OCI-LY7 (cell line): ENCODE measurements around the gene PRKRIP1. TPM values are rescaled to one million over a fixed set of nuclear protein-coding genes. Genes with fewer than 3 reads are reported as not detected.
"Not testable (repeated sequence)": the region's sequence is repeated elsewhere in the genome, so short reads cannot be mapped to it uniquely, and the experiment has no call there.

Experiments used
- BruUV-seq: library from RNA; stranded (reverse); fragments of 400-500 nt; replicated peaks from 2 replicates; lab custom pipeline; 2021; lab: Mats Ljungman, UMichigan
- CTCF ChIA-PET: fragments of 300-600 bp; sonication (Branson Sonifier 250); formaldehyde crosslinking; loops from one replicate; lab custom pipeline; 2022; ENCODE audit warnings: antibody characterized with exemption; ENCODE audit not compliant: unreplicated experiment; lab: Charles Lee
- POLR2A ChIA-PET: fragments of 300-600 bp; sonication (Branson Sonifier 250); formaldehyde crosslinking; loops from one replicate; lab custom pipeline; 2022; ENCODE audit warnings: antibody characterized with exemption; lab: Charles Lee
- DNase-seq: peaks from one replicate; pipeline ENCODE4 v3.0.0-alpha.2; 2015; ENCODE audit warnings: low spot score
- H2AFZ ChIP-seq: fragments of 200-600 bp; sonication (generic), shearing (Covaris generic); 2 replicates; pipeline ENCODE4 v1.6.1; 2014; ENCODE audit warnings: mild to moderate bottlenecking, antibody characterized with exemption, low read length, moderate library complexity
- H3K27ac ChIP-seq: fragments of 200-600 bp; sonication (generic); 2 replicates; pipeline ENCODE4 v1.5.1; 2014; ENCODE audit warnings: mixed run types, low read depth, mild to moderate bottlenecking, moderate library complexity, low read length, inconsistent platforms; ENCODE audit not compliant: poor library complexity, severe bottlenecking
- H3K36me3 ChIP-seq: fragments of 200-600 bp; sonication (generic); 2 replicates; pipeline ENCODE4 v1.6.1; 2014; ENCODE audit warnings: mild to moderate bottlenecking, antibody characterized with exemption, low read length, moderate library complexity, mixed read lengths; ENCODE audit not compliant: insufficient read depth
- H3K4me1 ChIP-seq: fragments of 200-600 bp; sonication (generic); 2 replicates; pipeline ENCODE4 v1.5.1; 2014; ENCODE audit warnings: mild to moderate bottlenecking, low read length; ENCODE audit not compliant: insufficient read depth, poor library complexity, severe bottlenecking
- H3K4me2 ChIP-seq: fragments of 200-600 bp; sonication (generic); 2 replicates; pipeline ENCODE4 v1.6.1; 2014; ENCODE audit warnings: mild to moderate bottlenecking, low read length
- H3K4me3 ChIP-seq: fragments of 200-600 bp; sonication (generic); 2 replicates; pipeline ENCODE4 v1.5.1; 2014; ENCODE audit warnings: mild to moderate bottlenecking, low read depth, low read length; ENCODE audit not compliant: poor library complexity, severe bottlenecking
- H3K79me2 ChIP-seq: fragments of 200-600 bp; sonication (generic); 2 replicates; pipeline ENCODE4 v1.6.1; 2016; ENCODE audit warnings: low read depth, mild to moderate bottlenecking, low read length, moderate library complexity, mixed read lengths; ENCODE audit not compliant: insufficient read depth
- H3K9me2 ChIP-seq: fragments of 200-600 bp; sonication (generic); 2 replicates; pipeline ENCODE4 v1.6.1; 2016; ENCODE audit warnings: mild to moderate bottlenecking, low read length, mixed read lengths; ENCODE audit not compliant: insufficient read depth
- H3K9me3 ChIP-seq: fragments of 200-600 bp; sonication (generic); 2 replicates; pipeline ENCODE4 v1.6.1; 2014; ENCODE audit warnings: mild to moderate bottlenecking, mixed run types, low read length, mixed read lengths
- H4K20me1 ChIP-seq: fragments of 200-600 bp; sonication (generic); 2 replicates; pipeline ENCODE4 v1.6.1; 2014; ENCODE audit warnings: mild to moderate bottlenecking, antibody characterized with exemption, low read length, moderate library complexity, mixed read lengths; ENCODE audit not compliant: insufficient read depth
- CTCF ChIP-seq: fragments of 200-600 bp; sonication (generic); conservative IDR thresholded peaks from 2 replicates; pipeline ENCODE4 v1.5.1; 2014; ENCODE audit warnings: mild to moderate bottlenecking, antibody characterized with exemption, low read length, moderate library complexity, mixed read lengths
- EZH2phosphoT487 ChIP-seq: fragments of 200-600 bp; sonication (generic); IDR thresholded peaks from 2 replicates; pipeline ENCODE4 v1.6.1; 2018; ENCODE audit warnings: low read depth, borderline replicate concordance, mild to moderate bottlenecking, mixed run types, antibody characterized with exemption, low read length, moderate library complexity, mixed read lengths
- intact Hi-C: fragments of 100-400 bp; cut with micrococcal nuclease; formaldehyde crosslinking; loops from one replicate; pipeline ENCODE4 v1.10.0; 2022; ENCODE audit not compliant: unreplicated experiment
- microRNA-seq: library from miRNA; unstranded; fragments of <30 nt; microRNA quantifications from one replicate; pipeline ENCODE4 v1.2.0, GENCODE V29; 2022; ENCODE audit warnings: borderline replicate concordance
- small RNA-seq: library from RNA; depleted of rRNA; stranded (forward); fragments of <200 nt; gene quantifications from one replicate; pipeline ENCODE3, GENCODE V24; 2014
- total RNA-seq, 2 experiments: library from RNA; depleted of rRNA in 1 of 2; stranded (reverse); fragments of >200 nt in 1 of 2; shearing (Covaris generic) in 1 of 2; gene quantifications; 2 replicates each; pipeline ENCODE4 v1.2.3, GENCODE V29; 2014 to 2022

Gene PRKRIP1
- total RNA-seq, 2 experiments from 2014 or later, result 47.1 to 48.2 TPM

- Histone ChIP-seq H4K20me1 (no peaks in the 10 kb centered on the region), H3K27ac (no peak overlapping the region), H3K4me2 (no peak overlapping the region), H3K4me1 (no peaks in the 10 kb centered on the region), H2AFZ (no peak overlapping the region), H3K36me3 (peaks cover 46% of the 10 kb centered on the region), H3K79me2 (no peaks in the 10 kb centered on the region), H3K9me2 (no peaks in the 10 kb centered on the region), H3K4me3 (no peak overlapping the region), H3K9me3 (no peaks in the 10 kb centered on the region)
- ChIA-PET CTCF (no interaction called here), POLR2A (no interaction called here)
- intact Hi-C loops, result no loop called here
- no peak for TF ChIP-seq EZH2phosphoT487
- TF ChIP-seq CTCF, result no peak
- no TSS peak for BruUV-seq
- no peak for DNase-seq
Measured at GRCh38 chr7:102473271-102473991, 77.3 kb downstream of the PRKRIP1 start.

DNA sequence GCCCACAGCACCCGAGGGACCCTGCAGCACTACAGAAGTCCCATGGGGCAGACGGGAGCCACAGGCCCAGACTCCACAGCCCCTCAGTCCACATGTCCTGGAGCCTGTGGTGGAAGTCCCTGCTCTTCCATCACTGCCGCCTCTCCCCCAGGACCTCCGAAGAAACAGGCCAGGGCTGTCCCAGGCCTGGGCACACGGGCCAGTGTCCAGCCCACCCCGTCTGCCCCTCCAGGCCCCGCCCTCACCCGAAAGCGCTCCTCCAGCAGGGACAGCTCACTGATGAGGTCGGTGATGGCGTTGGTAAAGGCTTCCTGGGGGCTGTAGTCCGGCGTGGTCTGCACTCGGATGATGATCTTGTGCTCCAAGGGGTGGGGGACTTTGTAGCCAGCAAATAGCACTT lies 78.0 kb downstream of the PRKRIP1 start:
- H4K20me1 ChIP-seq, H3K4me2 ChIP-seq, H2AFZ ChIP-seq, BruUV-seq, H3K4me1 ChIP-seq, CTCF ChIA-PET, H3K9me3 ChIP-seq, intact Hi-C loops, H3K79me2 ChIP-seq, H3K4me3 ChIP-seq, H3K27ac ChIP-seq, H3K9me2 ChIP-seq, POLR2A ChIA-PET, DNase-seq: not testable (repeated sequence)
- H3K36me3 ChIP-seq, result peaks cover 43% of the 10 kb centered on the region

DNA sequence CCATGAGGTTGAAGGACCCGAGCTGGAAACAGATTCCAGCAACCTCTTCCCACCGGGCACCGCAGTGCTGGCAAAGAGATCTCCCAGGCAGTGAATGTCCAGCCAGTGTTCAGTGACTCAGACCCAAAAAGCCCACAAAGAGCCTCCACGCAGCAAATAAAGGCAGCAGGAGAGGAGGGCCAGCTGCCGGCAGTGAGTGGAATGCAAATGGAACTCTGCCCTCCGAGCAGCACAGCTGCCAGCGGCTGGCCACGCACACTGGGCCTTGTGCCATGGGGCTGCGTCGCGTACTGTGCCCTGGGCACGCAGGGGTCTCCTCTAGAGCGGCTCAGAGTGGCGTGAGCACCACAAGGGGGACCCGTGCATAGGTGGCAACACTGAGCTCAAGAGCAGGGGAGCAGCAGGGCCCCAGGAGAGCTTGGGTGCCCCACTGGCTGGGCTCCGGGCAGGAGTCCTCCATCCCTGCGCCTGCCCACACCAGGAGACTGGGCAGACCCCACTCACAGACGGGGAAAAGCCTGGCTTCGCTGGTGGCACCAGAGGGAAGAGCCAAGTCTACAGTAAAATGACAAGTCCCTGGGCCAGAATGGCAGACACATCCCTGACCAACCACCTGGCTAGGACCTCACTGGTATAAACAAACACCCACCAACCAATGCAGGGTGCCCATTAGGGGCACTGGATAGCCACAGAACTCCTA lies 78.7 kb downstream of the PRKRIP1 start:
- DNase-seq, H3K9me2 ChIP-seq, H3K9me3 ChIP-seq, intact Hi-C loops, CTCF ChIA-PET, BruUV-seq, POLR2A ChIA-PET, H3K27ac ChIP-seq, H3K4me1 ChIP-seq, H3K79me2 ChIP-seq, H4K20me1 ChIP-seq, H3K4me2 ChIP-seq, H3K4me3 ChIP-seq, H2AFZ ChIP-seq: not testable (repeated sequence)
- peaks cover 36% of the 10 kb centered on the region for H3K36me3 ChIP-seq

Small RNA genes within 50 kb of the gene (microRNA-seq; reads per million reads assigned to microRNA genes)
- gene MIR4467 (4.5 reads per million), gene MIR5090 (28.8 reads per million, percentile 35 among the genes with 10 or more reads in this experiment), gene MIR548O (not detected)

Small RNA genes within 50 kb of the gene (small RNA-seq; reads per million reads assigned to genes)
- gene AC091390.4, result not detected
- gene MIR548O, result not detected

Other genes starting within 250 kb of the PRKRIP1 start
- gene SH2B2, start 109.5 kb upstream of the PRKRIP1 start, total RNA-seq (2014; rRNA removed; shearing (Covaris generic)), result 27.3 and 42.0 TPM in 2 replicates
- gene SH2B2, start 109.5 kb upstream of the PRKRIP1 start, total RNA-seq (2022), result 109 and 131 TPM in 2 replicates
- gene SPDYE6, start 39.9 kb upstream of the PRKRIP1 start, total RNA-seq (2014; rRNA removed; shearing (Covaris generic)), result not detected in 2 replicates
- gene SPDYE6, start 39.9 kb upstream of the PRKRIP1 start, total RNA-seq (2022), result not detected in 2 replicates
- gene ORAI2, start 37.2 kb downstream of the PRKRIP1 start, total RNA-seq (2014; rRNA removed; shearing (Covaris generic)), result 130 and 149 TPM in 2 replicates
- gene ORAI2, start 37.2 kb downstream of the PRKRIP1 start, total RNA-seq (2022), result 230 and 263 TPM in 2 replicates
- gene ALKBH4, start 68.5 kb downstream of the PRKRIP1 start, total RNA-seq (2014; rRNA removed; shearing (Covaris generic)), result 17.5 and 23.6 TPM in 2 replicates
- gene ALKBH4, start 68.5 kb downstream of the PRKRIP1 start, total RNA-seq (2022), result 12.1 and 13.3 TPM in 2 replicates
- 63.1 and 68.2 TPM in 2 replicates for gene LRWD1, start 68.6 kb downstream of the PRKRIP1 start, total RNA-seq (2014; rRNA removed; shearing (Covaris generic))
- gene LRWD1, start 68.6 kb downstream of the PRKRIP1 start, total RNA-seq (2022), result 37.7 and 39.1 TPM in 2 replicates
- 58.1 and 62.4 TPM in 2 replicates for gene POLR2J, start 82.6 kb downstream of the PRKRIP1 start, total RNA-seq (2014; rRNA removed; shearing (Covaris generic))
- gene POLR2J, start 82.6 kb downstream of the PRKRIP1 start, total RNA-seq (2022), result 62.9 and 68.6 TPM in 2 replicates
- 7.2 and 8.2 TPM in 2 replicates for gene RASA4B, start 121.4 kb downstream of the PRKRIP1 start, total RNA-seq (2014; rRNA removed; shearing (Covaris generic))
- 12.8 and 18.1 TPM in 2 replicates for gene RASA4B, start 121.4 kb downstream of the PRKRIP1 start, total RNA-seq (2022)
- gene UPK3BL2, start 147.3 kb downstream of the PRKRIP1 start, total RNA-seq (2014; rRNA removed; shearing (Covaris generic)), result 5.4 and 10.2 TPM in 2 replicates
- gene UPK3BL2, start 147.3 kb downstream of the PRKRIP1 start, total RNA-seq (2022), result 19.5 and 22.2 TPM in 2 replicates
- not detected in 2 replicates for gene SPDYE2, start 154.9 kb downstream of the PRKRIP1 start, total RNA-seq (2014; rRNA removed; shearing (Covaris generic))
- gene SPDYE2, start 154.9 kb downstream of the PRKRIP1 start, total RNA-seq (2022), result not detected in 2 replicates
- 12.4 and 30.4 TPM in 2 replicates for gene POLR2J3, start 176.2 kb downstream of the PRKRIP1 start, total RNA-seq (2014; rRNA removed; shearing (Covaris generic))
- gene POLR2J3, start 176.2 kb downstream of the PRKRIP1 start, total RNA-seq (2022), result 62.8 and 63.7 TPM in 2 replicates
- gene RASA4, start 220.4 kb downstream of the PRKRIP1 start, total RNA-seq (2014; rRNA removed; shearing (Covaris generic)), result 20.3 and 25.9 TPM in 2 replicates
- 52.4 and 64.6 TPM in 2 replicates for gene RASA4, start 220.4 kb downstream of the PRKRIP1 start, total RNA-seq (2022)
- 13.3 and 22.6 TPM in 2 replicates for gene UPK3BL1, start 246.4 kb downstream of the PRKRIP1 start, total RNA-seq (2014; rRNA removed; shearing (Covaris generic))
- 22.5 and 26.6 TPM in 2 replicates for gene UPK3BL1, start 246.4 kb downstream of the PRKRIP1 start, total RNA-seq (2022)